Sigmoid colon (tissue), 3 donors: ENCODE results near the gene UBE2QL1.

Source experiments
- POLR2A ChIP-seq, 2 donors: fragments of 450-650 bp; IDR thresholded peaks; one replicate each; pipeline ENCODE4 v1.6.1; 2016; ENCODE audit warnings: antibody characterized with exemption in 2 of 2, mild to moderate bottlenecking in 2 of 2, moderate library complexity in 2 of 2
- TF ChIP-seq, protein P1 (sequence below), 4 experiments: fragments of 450-650 bp in 3 of 4; fragments of 200-600 bp in 1 of 4; IDR thresholded peaks; one replicate each; pipeline ENCODE4 v1.5.1; 2016 to 2019; ENCODE audit warnings: antibody characterized with exemption in 4 of 4, mild to moderate bottlenecking in 3 of 4, moderate library complexity in 2 of 4

DNA sequence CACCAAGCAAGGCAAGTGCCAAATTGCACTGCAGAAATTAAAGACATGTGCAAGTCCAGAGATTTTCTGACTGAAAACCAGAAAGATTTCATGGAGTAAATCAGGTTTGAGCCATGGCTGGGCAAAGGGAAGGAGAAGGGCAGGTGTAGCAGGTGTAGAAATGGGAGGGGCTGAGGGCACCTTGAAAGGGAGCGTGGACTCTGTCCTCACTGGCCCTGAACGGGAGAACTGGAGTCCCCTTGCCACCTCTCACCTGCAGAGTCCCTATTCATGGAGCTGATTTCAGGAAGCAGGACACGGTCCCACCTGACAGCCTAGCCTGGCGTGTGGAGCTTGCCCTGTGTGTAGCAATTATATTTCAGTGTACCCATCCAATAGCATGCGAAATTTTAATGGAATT is 46.3 kb downstream of the UBE2QL1 start:
- no peak for TF ChIP-seq POLR2A (IDR thresholded peaks at IDR 0.05)
- TF ChIP-seq, protein P1, sequence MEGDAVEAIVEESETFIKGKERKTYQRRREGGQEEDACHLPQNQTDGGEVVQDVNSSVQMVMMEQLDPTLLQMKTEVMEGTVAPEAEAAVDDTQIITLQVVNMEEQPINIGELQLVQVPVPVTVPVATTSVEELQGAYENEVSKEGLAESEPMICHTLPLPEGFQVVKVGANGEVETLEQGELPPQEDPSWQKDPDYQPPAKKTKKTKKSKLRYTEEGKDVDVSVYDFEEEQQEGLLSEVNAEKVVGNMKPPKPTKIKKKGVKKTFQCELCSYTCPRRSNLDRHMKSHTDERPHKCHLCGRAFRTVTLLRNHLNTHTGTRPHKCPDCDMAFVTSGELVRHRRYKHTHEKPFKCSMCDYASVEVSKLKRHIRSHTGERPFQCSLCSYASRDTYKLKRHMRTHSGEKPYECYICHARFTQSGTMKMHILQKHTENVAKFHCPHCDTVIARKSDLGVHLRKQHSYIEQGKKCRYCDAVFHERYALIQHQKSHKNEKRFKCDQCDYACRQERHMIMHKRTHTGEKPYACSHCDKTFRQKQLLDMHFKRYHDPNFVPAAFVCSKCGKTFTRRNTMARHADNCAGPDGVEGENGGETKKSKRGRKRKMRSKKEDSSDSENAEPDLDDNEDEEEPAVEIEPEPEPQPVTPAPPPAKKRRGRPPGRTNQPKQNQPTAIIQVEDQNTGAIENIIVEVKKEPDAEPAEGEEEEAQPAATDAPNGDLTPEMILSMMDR (IDR thresholded peaks at IDR 0.05), result no peak
